NOMO-1 treated with dmso at 0.1 percent for 144 hours (cell line): ENCODE results near the gene SMIM30.
A peak's percentile ranks its signal among the peaks of the same experiment; 100 is the strongest.
"Not testable (repeated sequence)": the region's sequence is repeated elsewhere in the genome, so short reads cannot be mapped to it uniquely, and the experiment has no call there.

Experiments used
- DNase-seq: peaks from one replicate; lab custom pipeline; 2025; ENCODE audit not compliant: unreplicated experiment; lab: John Stamatoyannopoulos, UW

The SMIM30 gene

DNA sequence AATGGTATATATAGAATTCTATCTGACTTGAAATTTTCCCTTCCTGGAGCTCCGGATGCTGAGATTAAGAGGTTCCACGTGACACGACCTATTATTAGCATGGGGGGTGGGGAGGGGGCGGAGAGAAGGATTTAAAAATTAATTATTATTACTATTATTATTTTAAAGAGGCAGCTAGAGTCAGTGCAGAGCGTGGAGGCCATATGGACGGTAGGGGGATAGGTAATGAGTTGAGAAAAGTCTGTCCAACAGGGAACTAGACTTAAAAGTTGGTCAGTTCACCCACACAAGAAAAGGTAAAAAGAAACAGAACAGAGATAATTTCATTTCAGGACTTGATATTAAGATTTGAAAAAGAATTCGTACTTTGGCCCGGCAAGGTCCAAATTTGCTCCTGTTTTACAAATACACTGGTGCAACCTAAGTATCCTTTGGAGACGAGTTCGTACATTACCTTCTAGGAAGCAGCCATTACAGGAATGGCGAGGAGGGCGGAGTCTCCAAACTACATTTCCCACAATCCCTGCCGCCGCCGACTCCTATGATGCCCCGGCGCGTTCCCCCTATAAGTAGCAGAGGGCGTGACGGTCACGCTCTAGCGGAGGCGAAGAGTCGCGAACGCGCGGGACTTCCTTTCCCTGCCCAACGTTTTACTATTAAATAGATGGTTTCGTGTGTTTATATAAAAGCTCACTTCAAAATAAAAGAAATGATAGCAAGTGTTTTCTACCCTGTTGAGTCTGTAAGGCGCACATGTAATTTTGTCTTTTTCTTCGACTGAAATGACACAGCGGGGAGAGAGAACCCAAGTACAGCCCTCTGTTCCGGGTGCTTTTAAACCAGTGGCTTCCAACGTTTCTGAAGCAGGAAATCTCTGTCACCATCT is at the start of gene SMIM30:
TSS of gene SMIM30 (minus strand) at position 481 of the 886 bp plus-strand sequence. CDS start 976 bp downstream, outside the sequence.
- DNase-seq, result peak; percentile 50

DNA sequence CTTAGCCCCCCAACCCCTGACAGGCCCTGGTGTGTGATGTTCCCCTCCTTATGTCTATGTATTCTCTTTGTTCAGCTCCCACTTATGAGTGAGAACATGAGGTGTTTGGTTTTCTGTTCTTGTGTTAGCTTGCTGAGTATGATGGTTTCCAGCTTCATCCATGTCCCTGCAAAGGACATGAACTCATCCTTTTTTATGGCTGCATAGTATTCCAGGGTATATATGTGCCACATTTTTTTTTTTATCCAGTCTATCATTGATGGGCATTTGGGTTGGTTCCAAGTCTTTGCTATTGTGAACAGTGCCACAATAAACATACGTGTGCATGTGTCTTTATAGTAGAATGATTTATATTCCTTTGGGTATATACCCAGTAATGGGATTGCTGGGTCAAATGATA is 47.8 kb upstream of the SMIM30 start:
- DNase-seq, result not testable (repeated sequence)

- peak; percentile 27 for DNase-seq
Observed at GRCh38 chr7:113161050-113161449, 42.7 kb upstream of the SMIM30 start.

- DNase-seq, result peak; percentile 4
Observed at GRCh38 chr7:113159746-113160339, 41.5 kb upstream of the SMIM30 start.

GRCh38 chr7:113158756-113159155 is 40.4 kb upstream of the SMIM30 start:
- DNase-seq, result no peak

DNA sequence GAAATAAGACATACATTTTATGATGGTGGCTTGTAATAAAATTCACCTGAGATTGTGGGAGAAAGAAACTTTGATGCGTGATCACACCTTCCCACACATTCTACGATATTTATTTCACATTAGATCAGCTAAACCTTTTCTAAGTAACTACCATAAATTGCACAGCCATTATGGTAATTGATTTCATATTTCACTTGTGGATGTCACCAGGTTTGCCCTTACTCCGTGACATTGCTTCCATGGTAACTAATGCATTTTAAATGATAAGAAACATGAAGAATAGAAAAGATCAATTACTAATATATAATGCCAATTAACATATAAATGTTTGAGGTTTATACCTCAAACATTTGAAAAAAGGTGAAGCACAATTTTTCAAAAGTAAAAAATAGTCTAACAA is 35.8 kb upstream of the SMIM30 start:
- no peak for DNase-seq

- DNase-seq, result no peak
Observed at GRCh38 chr7:113144817-113145216, 26.5 kb upstream of the SMIM30 start.

DNA sequence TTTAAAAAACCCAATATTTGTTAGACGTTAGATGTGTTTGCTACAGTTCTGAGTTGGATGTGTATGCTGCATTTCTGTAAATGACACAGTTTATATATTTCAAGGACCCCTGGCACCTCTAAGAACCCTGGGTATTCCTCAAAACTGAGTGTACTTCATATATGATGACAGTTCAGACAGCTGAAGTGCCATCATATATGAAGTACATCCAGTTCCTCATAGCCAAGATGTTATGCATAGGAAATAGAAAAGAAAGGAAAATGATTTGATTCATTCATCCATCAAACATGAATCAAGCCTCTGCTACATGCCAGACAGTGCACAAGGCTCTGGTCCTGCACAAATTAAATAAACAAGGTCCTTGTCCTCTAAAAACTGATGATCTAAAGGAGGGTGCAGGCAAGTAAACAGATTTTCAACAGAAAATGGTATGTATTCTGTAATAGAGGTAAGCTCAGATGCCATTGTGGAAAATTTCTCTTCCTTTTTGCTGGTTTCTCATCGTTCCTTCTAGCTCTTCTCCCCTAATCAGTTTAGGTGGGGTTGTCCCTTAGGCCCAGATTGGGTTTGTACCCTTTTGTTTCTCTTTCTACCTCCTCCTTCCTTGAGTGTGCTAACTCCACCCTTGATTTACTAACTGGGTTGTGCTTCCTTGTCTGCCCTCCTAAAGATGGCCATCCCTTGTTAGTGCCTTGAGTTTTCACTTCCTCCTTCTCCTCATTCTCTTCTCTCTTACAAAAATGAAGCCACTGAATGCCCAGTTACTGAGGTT is 25.3 kb upstream of the SMIM30 start:
- DNase-seq, result peak; percentile 33

DNA sequence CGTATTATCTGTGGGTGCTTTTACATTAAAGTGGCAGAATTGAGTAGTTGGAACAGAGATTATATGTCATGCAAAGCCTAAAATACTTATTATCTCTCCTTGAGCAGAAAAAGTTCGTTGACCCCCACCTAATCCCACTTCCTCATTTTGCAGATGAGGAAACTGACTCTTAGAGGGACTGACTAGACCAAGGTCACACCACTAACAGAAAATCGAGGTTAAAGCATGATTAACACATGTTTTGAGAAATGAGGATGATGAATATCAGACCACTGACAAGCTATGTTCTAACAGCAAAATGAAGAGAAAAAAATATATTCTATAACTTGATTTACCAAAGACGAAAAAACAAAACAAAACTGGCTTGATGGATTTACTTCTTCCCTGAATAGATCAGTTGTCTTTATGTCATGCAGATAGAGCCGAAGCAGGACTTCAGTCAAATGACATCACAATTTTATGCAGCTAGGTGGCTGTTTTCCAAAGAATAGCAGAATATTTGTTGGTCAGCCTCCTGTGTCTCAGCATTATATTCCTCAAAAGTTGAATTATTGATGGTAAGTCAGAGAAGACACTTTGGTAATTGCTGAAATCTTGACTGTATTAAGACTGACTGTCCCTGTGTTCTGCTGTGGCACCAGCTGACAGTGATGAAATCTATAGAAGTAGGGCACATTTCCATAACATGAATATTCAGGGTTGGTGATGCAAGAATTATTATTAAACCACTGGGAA is 24.2 kb upstream of the SMIM30 start:
- DNase-seq, result peak; percentile 56

DNA sequence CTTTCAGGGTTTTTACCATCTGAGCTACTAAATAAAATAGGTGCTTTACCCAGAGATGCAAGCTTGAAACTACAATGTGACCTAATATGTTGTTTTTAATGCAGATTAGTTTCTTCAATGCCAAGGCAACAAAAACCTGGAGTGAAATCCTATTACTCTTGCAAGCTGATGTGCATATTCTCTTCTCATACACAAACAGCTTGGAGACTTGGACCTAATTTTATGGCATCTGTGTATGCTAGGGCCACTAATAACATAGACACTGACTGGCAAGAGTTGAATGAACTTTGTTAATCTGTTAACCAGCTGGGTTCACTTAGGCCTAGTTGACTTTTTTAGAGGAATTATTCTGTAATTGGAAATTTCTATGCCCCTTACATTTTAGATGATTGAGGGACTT is 23.4 kb upstream of the SMIM30 start:
- no peak for DNase-seq

DNA sequence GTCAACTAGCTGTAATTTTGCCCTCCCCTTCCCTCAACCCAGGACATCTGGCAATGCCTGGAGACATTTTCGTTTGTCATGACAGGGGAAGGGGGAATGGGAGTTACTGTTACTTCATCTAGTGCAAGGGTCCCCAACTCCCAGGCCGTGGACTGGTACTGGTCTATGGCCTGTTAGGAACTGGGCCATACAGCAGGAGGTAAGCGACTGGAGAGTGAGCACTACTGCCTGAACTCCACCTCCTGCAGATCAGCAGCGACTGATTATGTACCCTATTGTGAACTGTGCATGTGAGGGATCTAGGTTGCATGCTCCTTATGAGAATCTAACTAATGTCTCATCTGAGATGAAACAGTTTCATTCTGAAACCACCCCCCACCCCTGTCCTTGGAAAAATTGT is 22.6 kb upstream of the SMIM30 start:
- DNase-seq, result no peak

GRCh38 chr7:113137241-113137640 is 18.9 kb upstream of the SMIM30 start:
- no peak for DNase-seq

GRCh38 chr7:113134025-113134424 is 15.7 kb upstream of the SMIM30 start:
- DNase-seq, result no peak

DNA sequence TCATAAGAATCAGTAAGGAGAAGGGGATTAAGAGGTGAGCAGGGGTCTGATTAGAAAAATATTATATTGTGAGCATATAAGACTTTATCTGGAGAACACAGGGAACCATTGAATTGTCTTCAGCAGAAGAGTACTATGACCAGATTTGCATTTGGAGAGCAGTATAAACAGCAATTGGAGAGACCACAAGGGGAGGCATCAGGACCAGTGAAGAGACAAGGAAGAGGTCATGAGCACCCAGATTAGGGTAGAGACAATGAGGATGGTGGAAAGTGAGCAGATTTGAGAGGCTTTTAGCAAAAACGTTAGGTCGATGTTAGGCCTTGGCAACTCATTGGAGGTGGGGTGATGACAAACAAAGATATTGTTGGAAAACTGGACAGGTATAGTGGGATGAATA is 13.0 kb upstream of the SMIM30 start:
- DNase-seq, result no peak

GRCh38 chr7:113128031-113128430 is 9.7 kb upstream of the SMIM30 start:
- DNase-seq, result no peak

- no peak for DNase-seq
Observed at GRCh38 chr7:113125728-113126127, 7.4 kb upstream of the SMIM30 start.

DNA sequence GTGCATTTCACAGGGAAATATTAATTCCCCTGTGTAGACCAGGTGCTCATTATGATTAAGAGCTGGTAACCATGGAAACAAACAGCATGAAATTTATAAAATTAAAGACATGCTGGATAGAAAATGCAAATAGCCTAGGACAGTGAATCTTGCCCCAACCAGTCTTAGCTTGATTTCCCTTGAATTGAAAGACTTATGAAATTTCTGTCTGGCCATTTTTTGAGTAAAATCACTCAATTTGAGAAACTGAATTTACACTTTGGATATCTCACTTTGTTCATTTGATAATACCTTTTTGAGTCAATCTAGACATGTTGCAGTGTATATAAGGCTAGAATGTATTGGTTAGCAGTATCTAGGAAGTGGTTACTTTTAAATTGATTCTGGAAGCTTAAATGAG is 4.4 kb upstream of the SMIM30 start:
- DNase-seq, result no peak

GRCh38 chr7:113120647-113121046 is 2.3 kb upstream of the SMIM30 start:
- DNase-seq, result peak; percentile 1

- DNase-seq, result no peak
Observed at GRCh38 chr7:113119429-113119828, 1.1 kb upstream of the SMIM30 start.

- DNase-seq, result not testable (repeated sequence)
Observed at GRCh38 chr7:113117374-113117774, 980 bp downstream of the SMIM30 start.

- DNase-seq, result no peak
Observed at GRCh38 chr7:113113912-113114311, 4.4 kb downstream of the SMIM30 start.
